Diencephalon (tissue), 1 donor: ENCODE results near the gene TSLP. TPM values are rescaled to one million over a fixed set of nuclear protein-coding genes. Genes with fewer than 3 reads are reported as not detected.

Experiments used
- total RNA-seq: library from RNA; depleted of rRNA; stranded (reverse); fragments of >200 nt; gene quantifications from one replicate; pipeline ENCODE4 v1.2.3, GENCODE V29; 2014

TSLP gene
- total RNA-seq = 0.23 TPM

DNA sequence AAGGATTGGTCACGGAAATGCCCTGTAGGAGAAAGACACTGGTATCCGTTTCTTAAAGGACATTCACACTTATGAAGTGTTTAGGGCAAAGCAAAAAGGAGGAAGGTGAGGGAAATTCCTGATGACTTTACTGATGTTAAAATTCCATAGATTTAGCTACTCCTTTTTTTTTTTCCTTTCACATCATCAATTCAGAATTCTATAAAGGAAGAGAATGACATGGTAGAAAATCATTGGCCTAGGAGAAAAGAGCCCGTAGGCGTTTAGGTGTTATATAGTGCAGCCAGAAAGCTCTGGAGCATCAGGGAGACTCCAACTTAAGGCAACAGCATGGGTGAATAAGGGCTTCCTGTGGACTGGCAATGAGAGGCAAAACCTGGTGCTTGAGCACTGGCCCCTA is at the start of gene TSLP:
Gene TSLP (plus strand): TSS at position 301 of the 400 bp plus-strand sequence. CDS start 178 bp downstream, outside the sequence.

DNA sequence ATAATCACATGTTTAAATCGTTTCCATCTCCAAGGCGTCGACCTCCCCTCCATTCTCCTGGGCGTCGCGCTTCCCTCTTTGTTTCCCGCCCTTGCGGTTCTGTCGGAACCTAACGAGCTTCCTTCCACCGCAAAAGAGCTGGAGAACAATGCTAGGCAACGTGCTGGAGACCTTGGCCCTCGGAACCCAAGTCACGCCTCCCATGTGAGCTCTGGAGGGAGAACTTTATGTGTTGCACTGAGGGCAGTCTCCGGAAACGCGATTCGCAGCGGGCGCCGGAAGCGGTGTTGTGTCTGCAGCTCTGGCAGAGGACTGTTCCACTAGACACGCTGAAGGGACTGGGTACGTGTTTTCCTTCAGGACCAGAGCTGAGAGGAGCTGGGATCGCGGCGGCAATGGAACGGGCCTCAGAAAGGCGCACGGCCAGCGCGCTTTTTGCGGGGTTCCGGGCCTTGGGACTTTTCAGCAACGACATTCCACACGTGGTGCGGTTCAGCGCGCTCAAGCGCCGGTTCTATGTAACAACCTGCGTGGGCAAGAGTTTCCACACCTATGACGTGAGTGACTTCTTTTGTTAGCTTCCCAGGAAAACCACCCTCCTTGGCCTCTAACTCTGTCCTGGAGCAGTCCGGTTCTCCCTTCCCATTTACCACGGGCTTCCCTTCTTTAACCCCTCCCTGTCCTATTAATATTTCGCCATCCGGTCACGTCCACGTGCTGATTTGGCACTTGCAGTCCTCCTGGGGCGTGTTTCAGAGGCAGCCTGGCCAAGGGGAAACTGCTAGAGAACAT is 20.7 kb downstream of the TSLP start, which contains the start of gene WDR36:
Gene WDR36 (plus strand): TSS at position 287 of the 792 bp plus-strand sequence. CDS start 109 bp downstream, at position 396.

Other genes starting within 250 kb of the TSLP start
- 40.1 TPM for gene WDR36, start 20.6 kb downstream of the TSLP start, total RNA-seq
- gene CAMK4, start 152.7 kb downstream of the TSLP start, total RNA-seq = 95.0 TPM